Measurements from ENCODE around the gene FCHSD2. TPM values are rescaled to one million over a fixed set of nuclear protein-coding genes. Genes with fewer than 3 reads are reported as not detected.

Gene FCHSD2
- total RNA-seq, 4 donors from 2014 or later = 20.4 to 42.4 (median 26.4) TPM

DNA sequence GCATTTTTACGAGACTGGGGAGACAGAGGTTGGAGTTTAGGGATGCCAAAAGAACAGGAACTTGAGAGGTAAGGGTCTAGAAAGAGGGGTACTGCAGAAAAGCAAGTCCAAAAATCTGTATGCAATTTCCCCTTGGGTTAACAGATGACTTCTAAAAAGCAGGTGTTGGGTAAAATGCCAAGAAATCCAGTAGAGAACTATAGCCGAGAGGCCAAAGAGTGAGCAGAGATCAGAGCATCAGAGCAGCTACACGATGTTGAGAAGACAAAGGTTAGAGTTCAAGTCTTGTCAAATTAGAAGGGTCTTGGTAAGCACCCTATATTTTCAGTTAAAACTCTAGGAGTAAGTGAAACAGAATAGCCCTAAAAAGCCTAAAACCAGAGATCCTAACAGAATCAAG lies 145.2 kb downstream of the FCHSD2 start:
- Histone ChIP-seq H3K4me1 (peaks cover 6 to 17% (median 10%) of the 10 kb centered on the region in 4 donors), H3K9me3 (no peaks in the 10 kb centered on the region), H3K27me3 (no peaks in the 10 kb centered on the region), H3K36me3 (no peaks in the 10 kb centered on the region), H3K4me3 (no peak overlapping the region), H3K27ac (replicated peaks in 1 of 4) (no peak overlapping the region)
- intact Hi-C loops (cut with DNase I) = no loop called here
- TF ChIP-seq, protein P1, sequence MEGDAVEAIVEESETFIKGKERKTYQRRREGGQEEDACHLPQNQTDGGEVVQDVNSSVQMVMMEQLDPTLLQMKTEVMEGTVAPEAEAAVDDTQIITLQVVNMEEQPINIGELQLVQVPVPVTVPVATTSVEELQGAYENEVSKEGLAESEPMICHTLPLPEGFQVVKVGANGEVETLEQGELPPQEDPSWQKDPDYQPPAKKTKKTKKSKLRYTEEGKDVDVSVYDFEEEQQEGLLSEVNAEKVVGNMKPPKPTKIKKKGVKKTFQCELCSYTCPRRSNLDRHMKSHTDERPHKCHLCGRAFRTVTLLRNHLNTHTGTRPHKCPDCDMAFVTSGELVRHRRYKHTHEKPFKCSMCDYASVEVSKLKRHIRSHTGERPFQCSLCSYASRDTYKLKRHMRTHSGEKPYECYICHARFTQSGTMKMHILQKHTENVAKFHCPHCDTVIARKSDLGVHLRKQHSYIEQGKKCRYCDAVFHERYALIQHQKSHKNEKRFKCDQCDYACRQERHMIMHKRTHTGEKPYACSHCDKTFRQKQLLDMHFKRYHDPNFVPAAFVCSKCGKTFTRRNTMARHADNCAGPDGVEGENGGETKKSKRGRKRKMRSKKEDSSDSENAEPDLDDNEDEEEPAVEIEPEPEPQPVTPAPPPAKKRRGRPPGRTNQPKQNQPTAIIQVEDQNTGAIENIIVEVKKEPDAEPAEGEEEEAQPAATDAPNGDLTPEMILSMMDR (IDR thresholded peaks at IDR 0.05) = no peak
- TF ChIP-seq EP300 (IDR thresholded peaks at IDR 0.05) (no peak), POLR2AphosphoS5 (IDR thresholded peaks at IDR 0.05) (no peak), POLR2A (IDR thresholded peaks at IDR 0.05; ENCODE audit: low read depth) (no peak)
- DNase-seq (ENCODE audit: extremely low spot score) = no peak
- 55% methylated on average over 3 of the region's 3 CpGs for WGBS

DNA sequence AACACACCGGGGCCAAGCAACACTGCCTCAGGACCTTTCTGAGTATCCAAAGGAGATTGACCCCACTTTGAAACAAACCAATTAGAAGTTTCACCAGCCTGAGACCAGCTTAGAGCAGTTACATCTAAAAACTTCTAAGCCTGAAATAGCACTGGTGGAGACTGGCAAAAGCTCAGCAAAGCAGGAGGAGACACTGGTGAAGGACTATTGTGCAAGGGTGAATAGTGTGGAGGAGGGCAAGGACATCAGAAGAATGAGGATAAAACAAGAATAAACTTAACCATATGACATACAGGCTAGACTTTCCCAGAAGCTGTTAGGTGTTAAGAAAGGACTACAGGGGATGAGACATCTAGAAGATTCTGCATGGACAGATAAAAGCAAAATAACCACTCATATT lies 152.4 kb downstream of the FCHSD2 start:
- Histone ChIP-seq H3K4me3 (no peak overlapping the region), H3K9me3 (no peaks in the 10 kb centered on the region), H3K36me3 (peaks cover 0 to 13% (median 5%) of the 10 kb centered on the region in 4 donors), H3K27ac (replicated peaks in 1 of 4) (no peak overlapping the region), H3K4me1 (peaks cover 0 to 17% (median 7%) of the 10 kb centered on the region in 4 donors), H3K27me3 (no peaks in the 10 kb centered on the region)
- intact Hi-C loops (cut with DNase I) = no loop called here
- DNase-seq (ENCODE audit: extremely low spot score) = no peak
- 0% methylated on average over 1 of the region's 1 CpG for WGBS
- TF ChIP-seq, protein P1 (IDR thresholded peaks at IDR 0.05) = no peak
- TF ChIP-seq POLR2A (IDR thresholded peaks at IDR 0.05; ENCODE audit: low read depth) (no peak), EP300 (IDR thresholded peaks at IDR 0.05) (no peak), POLR2AphosphoS5 (IDR thresholded peaks at IDR 0.05) (no peak)

DNA sequence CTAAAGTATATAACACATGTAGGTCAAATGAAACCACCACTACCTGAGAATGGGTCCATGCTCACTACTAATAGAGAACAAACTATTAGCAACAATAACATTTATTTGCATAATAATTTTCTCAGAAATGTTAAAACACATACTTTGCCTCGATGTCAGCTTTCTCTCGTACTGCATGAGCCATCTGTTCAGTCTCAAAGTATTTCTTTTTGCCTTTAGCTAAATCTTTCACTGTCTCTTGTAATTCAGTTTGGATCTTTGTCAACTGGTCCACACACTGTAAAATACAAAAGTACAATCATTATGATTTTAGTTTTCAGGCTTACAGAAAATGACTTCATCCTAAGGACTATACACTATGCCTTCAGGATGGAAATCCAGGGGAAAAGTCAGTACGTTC lies 153.3 kb downstream of the FCHSD2 start:
- no peaks in the 10 kb centered on the region for H3K27me3 ChIP-seq
- peaks cover 0 to 22% (median 10%) of the 10 kb centered on the region in 4 donors for H3K36me3 ChIP-seq
- H3K9me3 ChIP-seq = no peaks in the 10 kb centered on the region
- peaks cover 0 to 19% (median 13%) of the 10 kb centered on the region in 4 donors for H3K4me1 ChIP-seq
- H3K27ac ChIP-seq (replicated peaks in 1 of 4) = no peak overlapping the region
- intact Hi-C loops (cut with DNase I) = no loop called here
- no peak for DNase-seq (ENCODE audit: extremely low spot score)
- WGBS = 71% methylated on average over 3 of the region's 3 CpGs
- no peak overlapping the region for H3K4me3 ChIP-seq
- TF ChIP-seq POLR2AphosphoS5 (IDR thresholded peaks at IDR 0.05) (no peak), POLR2A (IDR thresholded peaks at IDR 0.05; ENCODE audit: low read depth) (no peak), EP300 (IDR thresholded peaks at IDR 0.05) (no peak)
- TF ChIP-seq, protein P1 (IDR thresholded peaks at IDR 0.05) = no peak

DNA sequence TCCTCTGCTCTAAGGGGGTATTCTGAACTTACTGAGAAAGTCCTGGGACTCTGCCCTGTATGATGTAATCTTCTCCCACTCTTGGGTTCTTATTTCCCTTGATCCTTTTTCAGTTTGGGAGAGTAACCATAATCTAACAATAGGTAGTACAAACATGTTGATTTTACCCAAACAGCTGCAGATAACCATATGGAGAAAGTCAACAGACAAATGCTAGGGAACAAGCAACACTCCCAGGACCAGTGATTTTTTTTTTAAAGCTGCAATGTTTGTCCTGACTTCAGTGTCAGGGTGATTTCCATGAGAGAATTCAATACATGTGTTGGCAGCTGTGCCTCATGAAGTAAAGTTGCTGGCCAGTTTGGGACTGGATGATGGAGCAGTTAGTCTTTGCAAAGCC lies 156.5 kb downstream of the FCHSD2 start:
- intact Hi-C loops (cut with DNase I) = no loop called here
- Histone ChIP-seq H3K36me3 (peaks cover 0 to 40% (median 20%) of the 10 kb centered on the region in 4 donors), H3K9me3 (no peaks in the 10 kb centered on the region), H3K4me3 (no peak overlapping the region), H3K27me3 (no peaks in the 10 kb centered on the region), H3K27ac (replicated peaks in 1 of 4) (no peak overlapping the region), H3K4me1 (peaks cover 0 to 19% (median 13%) of the 10 kb centered on the region in 4 donors)
- TF ChIP-seq, protein P1 (IDR thresholded peaks at IDR 0.05) = no peak
- TF ChIP-seq POLR2AphosphoS5 (IDR thresholded peaks at IDR 0.05) (no peak), EP300 (IDR thresholded peaks at IDR 0.05) (no peak), POLR2A (IDR thresholded peaks at IDR 0.05; ENCODE audit: low read depth) (no peak)
- DNase-seq (ENCODE audit: extremely low spot score) = no peak

DNA sequence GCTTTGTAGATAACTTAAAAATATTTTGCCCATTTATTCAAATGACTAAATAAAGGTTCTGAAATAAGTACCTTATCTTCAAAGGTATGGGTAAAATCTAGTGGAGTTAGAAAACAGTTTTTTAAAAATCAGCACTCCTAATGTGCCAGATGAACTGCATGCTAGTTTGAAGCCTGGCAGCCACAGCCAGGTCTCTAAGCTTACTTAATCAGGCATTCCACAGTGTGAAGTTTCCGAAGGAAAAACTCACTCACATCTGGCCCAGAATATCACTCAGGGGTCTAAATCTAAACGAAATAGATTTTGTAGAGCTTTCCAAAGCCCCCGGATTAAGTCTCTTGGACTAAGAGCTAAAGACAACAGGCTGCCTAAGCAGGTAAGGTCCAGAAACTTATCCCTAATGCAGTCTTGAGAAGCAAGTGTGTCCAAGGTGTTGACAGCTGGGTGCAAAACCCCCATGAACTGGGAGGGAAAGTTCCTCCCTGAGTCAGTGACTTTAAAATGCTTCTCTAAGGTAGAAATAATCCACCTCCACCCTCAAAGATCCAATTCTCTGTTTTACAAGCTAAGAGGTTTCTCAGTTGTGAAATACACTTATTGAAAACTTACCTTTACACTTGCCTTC lies 157.6 kb downstream of the FCHSD2 start:
- WGBS = 28% methylated on average over 3 of the region's 3 CpGs
- no peak for TF ChIP-seq POLR2AphosphoS5 (IDR thresholded peaks at IDR 0.05)
- no peak for TF ChIP-seq EP300 (IDR thresholded peaks at IDR 0.05)
- TF ChIP-seq POLR2A (IDR thresholded peaks at IDR 0.05; ENCODE audit: low read depth) = no peak
- TF ChIP-seq, protein P1 (IDR thresholded peaks at IDR 0.05) = no peak
- no peaks in the 10 kb centered on the region for H3K9me3 ChIP-seq
- no peak overlapping the region for H3K4me3 ChIP-seq
- intact Hi-C loops (cut with DNase I) = no loop called here
- no peak for DNase-seq (ENCODE audit: extremely low spot score)
- H3K27ac ChIP-seq (replicated peaks in 1 of 4) = no peak overlapping the region
- peaks cover 0 to 46% (median 22%) of the 10 kb centered on the region in 4 donors for H3K36me3 ChIP-seq
- peaks cover 0 to 13% (median 9%) of the 10 kb centered on the region in 4 donors for H3K4me1 ChIP-seq
- H3K27me3 ChIP-seq = no peaks in the 10 kb centered on the region
